ENCODE results near the gene MLLT3. TPM values are rescaled to one million over a fixed set of nuclear protein-coding genes. Genes with fewer than 3 reads are reported as not detected.

MLLT3 gene
- total RNA-seq, 6 experiments from 2014 or later, result 0.43 to 2.5 (median 1.2) TPM

DNA sequence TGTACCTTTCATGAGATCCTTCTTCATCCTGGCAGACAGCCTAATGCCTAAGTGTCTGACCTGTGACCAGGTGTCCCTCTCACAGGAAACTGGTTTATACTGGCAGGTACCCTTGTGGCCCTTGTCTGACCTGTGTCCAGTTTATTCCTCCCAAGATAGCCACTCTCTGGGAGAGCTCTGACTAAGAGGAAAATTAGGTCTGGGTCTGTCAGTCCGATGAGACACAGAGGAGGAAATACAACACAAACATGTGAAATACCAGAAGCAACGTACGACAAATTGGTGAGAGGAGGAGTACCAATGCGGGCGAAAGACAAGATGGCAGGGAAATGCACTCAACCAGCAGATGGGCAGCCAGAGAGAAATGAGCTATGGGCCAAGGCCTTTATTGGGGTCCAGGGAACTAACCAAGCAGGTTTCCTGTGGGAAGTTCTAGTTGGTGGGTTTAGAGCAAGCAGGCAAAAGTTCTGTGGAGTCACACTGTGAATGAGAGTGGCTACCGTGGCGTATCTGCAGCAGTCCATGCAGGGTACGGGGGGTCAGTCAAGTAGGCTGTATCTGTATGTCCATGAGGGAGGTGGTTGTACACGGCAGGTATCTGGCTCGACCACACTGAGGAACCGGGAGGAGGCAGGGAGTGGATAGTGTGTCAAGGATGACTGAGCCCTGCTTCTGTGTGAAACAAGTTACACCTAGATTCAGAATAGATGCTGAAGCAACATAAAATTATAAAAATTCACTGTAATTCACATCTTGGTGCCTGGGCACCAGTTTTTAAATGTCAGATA is 109.0 kb downstream of the MLLT3 start:
- Histone ChIP-seq H3K4me3 (no peak overlapping the region), H3K27me3 (no peaks in the 10 kb centered on the region), H3K9me3 (no peaks in the 10 kb centered on the region), H3K27ac (no peak overlapping the region), H3K4me1 (no peaks in the 10 kb centered on the region), H3K36me3 (no peaks in the 10 kb centered on the region)
- ATAC-seq (no peak), DNase-seq (no peak)
- intact Hi-C loops (cut with DNase I), result no loop called here
- 84% methylated on average over 11 of the region's 11 CpGs for WGBS (ENCODE audit: insufficient coverage, low coverage, low lambda C conversion rate, missing lambda C conversion rate)
- TF ChIP-seq POLR2A (IDR thresholded peaks at IDR 0.05), result no peak
- TF ChIP-seq, protein P1, sequence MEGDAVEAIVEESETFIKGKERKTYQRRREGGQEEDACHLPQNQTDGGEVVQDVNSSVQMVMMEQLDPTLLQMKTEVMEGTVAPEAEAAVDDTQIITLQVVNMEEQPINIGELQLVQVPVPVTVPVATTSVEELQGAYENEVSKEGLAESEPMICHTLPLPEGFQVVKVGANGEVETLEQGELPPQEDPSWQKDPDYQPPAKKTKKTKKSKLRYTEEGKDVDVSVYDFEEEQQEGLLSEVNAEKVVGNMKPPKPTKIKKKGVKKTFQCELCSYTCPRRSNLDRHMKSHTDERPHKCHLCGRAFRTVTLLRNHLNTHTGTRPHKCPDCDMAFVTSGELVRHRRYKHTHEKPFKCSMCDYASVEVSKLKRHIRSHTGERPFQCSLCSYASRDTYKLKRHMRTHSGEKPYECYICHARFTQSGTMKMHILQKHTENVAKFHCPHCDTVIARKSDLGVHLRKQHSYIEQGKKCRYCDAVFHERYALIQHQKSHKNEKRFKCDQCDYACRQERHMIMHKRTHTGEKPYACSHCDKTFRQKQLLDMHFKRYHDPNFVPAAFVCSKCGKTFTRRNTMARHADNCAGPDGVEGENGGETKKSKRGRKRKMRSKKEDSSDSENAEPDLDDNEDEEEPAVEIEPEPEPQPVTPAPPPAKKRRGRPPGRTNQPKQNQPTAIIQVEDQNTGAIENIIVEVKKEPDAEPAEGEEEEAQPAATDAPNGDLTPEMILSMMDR (IDR thresholded peaks at IDR 0.05), result no peak

GRCh38 chr9:20512636-20513035 is 109.7 kb downstream of the MLLT3 start:
- no peaks in the 10 kb centered on the region for H3K36me3 ChIP-seq
- DNase-seq, result no peak
- intact Hi-C loops (cut with DNase I), result no loop called here
- no peak for ATAC-seq
- 73% methylated on average over 2 of the region's 2 CpGs for WGBS (ENCODE audit: insufficient coverage, low coverage, low lambda C conversion rate, missing lambda C conversion rate)
- H3K27ac ChIP-seq, result no peak overlapping the region
- no peaks in the 10 kb centered on the region for H3K27me3 ChIP-seq
- no peaks in the 10 kb centered on the region for H3K9me3 ChIP-seq
- no peaks in the 10 kb centered on the region for H3K4me1 ChIP-seq
- no peak overlapping the region for H3K4me3 ChIP-seq
- TF ChIP-seq, protein P1 (IDR thresholded peaks at IDR 0.05), result no peak
- no peak for TF ChIP-seq POLR2A (IDR thresholded peaks at IDR 0.05)

DNA sequence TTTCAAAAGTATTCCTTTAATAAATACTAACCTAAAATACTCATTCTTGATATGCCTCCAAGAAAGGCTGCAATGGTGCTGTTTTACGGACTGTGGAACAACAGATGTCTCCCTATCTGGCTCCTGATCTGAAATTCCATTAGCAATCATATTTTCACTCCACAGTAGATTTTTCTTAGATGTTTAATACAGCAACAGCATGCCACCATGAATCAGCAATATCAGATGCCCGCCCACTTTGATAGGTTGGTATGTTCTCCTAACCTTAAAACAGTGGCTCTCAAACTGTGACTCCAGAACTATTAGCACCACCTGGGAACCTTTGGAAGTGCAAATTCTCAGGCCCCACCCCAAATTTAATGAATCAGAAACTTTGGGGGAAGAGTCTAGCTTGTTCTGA is 110.2 kb downstream of the MLLT3 start:
- Histone ChIP-seq H3K27ac (no peak overlapping the region), H3K4me1 (no peaks in the 10 kb centered on the region), H3K27me3 (no peaks in the 10 kb centered on the region), H3K9me3 (no peaks in the 10 kb centered on the region), H3K36me3 (no peaks in the 10 kb centered on the region), H3K4me3 (no peak overlapping the region)
- ATAC-seq (no peak), DNase-seq (no peak)
- intact Hi-C loops (cut with DNase I), result no loop called here
- WGBS (ENCODE audit: insufficient coverage, low coverage, low lambda C conversion rate, missing lambda C conversion rate), result 73% methylated on average over 2 of the region's 2 CpGs
- TF ChIP-seq, protein P1 (IDR thresholded peaks at IDR 0.05), result no peak
- TF ChIP-seq POLR2A (IDR thresholded peaks at IDR 0.05), result no peak

GRCh38 chr9:20511686-20512085 is 110.6 kb downstream of the MLLT3 start:
- no peaks in the 10 kb centered on the region for H3K36me3 ChIP-seq
- DNase-seq, result no peak
- no peak overlapping the region for H3K27ac ChIP-seq
- H3K27me3 ChIP-seq, result no peaks in the 10 kb centered on the region
- H3K9me3 ChIP-seq, result no peaks in the 10 kb centered on the region
- TF ChIP-seq, protein P1 (IDR thresholded peaks at IDR 0.05), result no peak
- TF ChIP-seq POLR2A (IDR thresholded peaks at IDR 0.05), result no peak
- no peak overlapping the region for H3K4me3 ChIP-seq
- WGBS (ENCODE audit: insufficient coverage, low coverage, low lambda C conversion rate, missing lambda C conversion rate), result 75% methylated on average over 1 of the region's 1 CpG
- ATAC-seq, result no peak
- H3K4me1 ChIP-seq, result no peaks in the 10 kb centered on the region
- intact Hi-C loops (cut with DNase I), result no loop called here

Data from right lobe of liver (tissue), 6 donors.